HG02610 (cell line): Measurements from ENCODE around the gene HOXA6.

ENCODE experiments used
- ATAC-seq: cut with Tn5 transposase; IDR thresholded peaks from one replicate; pipeline ENCODE4 v1.9.1; 2021; ENCODE audit warnings: mild to moderate bottlenecking, moderate library complexity; ENCODE audit not compliant: unreplicated experiment

HOXA6 gene

GRCh38 chr7:27163288-27164044, 15.9 kb upstream of the HOXA6 start:
- no peak for ATAC-seq

- no peak for ATAC-seq
Observed at GRCh38 chr7:27162561-27163287, 15.2 kb upstream of the HOXA6 start.

GRCh38 chr7:27161721-27162560, 14.4 kb upstream of the HOXA6 start:
- ATAC-seq: no peak

GRCh38 chr7:27161214-27161720, 13.7 kb upstream of the HOXA6 start:
- no peak for ATAC-seq

GRCh38 chr7:27160546-27161213, 13.1 kb upstream of the HOXA6 start:
- peak; percentile 44 for ATAC-seq

GRCh38 chr7:27160145-27160545, 12.6 kb upstream of the HOXA6 start:
- ATAC-seq: no peak

GRCh38 chr7:27159266-27160144, 11.9 kb upstream of the HOXA6 start:
- no peak for ATAC-seq

GRCh38 chr7:27158436-27159265, 11.1 kb upstream of the HOXA6 start:
- ATAC-seq: no peak

- ATAC-seq: no peak
Observed at GRCh38 chr7:27157702-27158431, 10.3 kb upstream of the HOXA6 start.

- no peak for ATAC-seq
Observed at GRCh38 chr7:27156916-27157701, 9.5 kb upstream of the HOXA6 start.

- ATAC-seq: no peak
Observed at GRCh38 chr7:27156508-27156898, 8.9 kb upstream of the HOXA6 start, which contains the start of gene HOXA7. HOXA7 (minus strand) TSS chr7:27156675; CDS start chr7:27156545, 130 bp downstream.

GRCh38 chr7:27155816-27156507, 8.4 kb upstream of the HOXA6 start:
- no peak for ATAC-seq

GRCh38 chr7:27154901-27155815, 7.6 kb upstream of the HOXA6 start:
- ATAC-seq: no peak

- no peak for ATAC-seq
Observed at GRCh38 chr7:27154369-27154768, 6.8 kb upstream of the HOXA6 start.

- ATAC-seq: no peak
Observed at GRCh38 chr7:27153526-27153925, 6.0 kb upstream of the HOXA6 start.
